A549 (cell line): ENCODE data around the gene MRAS. TPM values are rescaled to one million over a fixed set of nuclear protein-coding genes. Genes with fewer than 3 reads are reported as not detected.

Source experiments
- ATAC-seq, 2 experiments: fragments of 200-7000 bp in 1 of 2; fragments of >200 bp in 1 of 2; cut with Nextera tagmentation in 1 of 2; cut with Tn5 transposase in 1 of 2; 3 replicates each; pipeline versions ENCODE4 v1.8.0 to v1.9.1; 2018 to 2020; ENCODE audit warnings: mild to moderate bottlenecking in 1 of 2, moderate library complexity in 1 of 2
- CTCF ChIA-PET: fragments of 300-600 bp; sonication (Branson Sonifier 250); formaldehyde crosslinking; extraction: SDS; loops from one replicate; lab custom pipeline; 2021; ENCODE audit warnings: antibody characterized with exemption, inconsistent platforms; lab: Yijun Ruan, JAX
- POLR2A ChIA-PET: fragments of 350-600 bp; formaldehyde crosslinking; extraction: SDS; loops from one replicate; lab custom pipeline; 2021; ENCODE audit warnings: antibody characterized with exemption, inconsistent platforms; lab: Yijun Ruan, JAX
- DNase-seq, 2 experiments: peaks; one replicate each; pipeline versions ENCODE4 v3.0.0 to v3.0.0-alpha.2; 2011 to 2016; ENCODE audit warnings: low read depth in 1 of 2, low spot score in 1 of 2
- FAIRE-seq: peaks from 2 replicates; lab custom pipeline; 2011; peaks lifted over from hg19 to GRCh38; lab: Jason Lieb, UNC
- H3K27ac ChIP-seq, 2 experiments: fragments of >200 bp; sonication (Bioruptor Twin); formaldehyde crosslinking; 3 replicates each; pipeline ENCODE4 v1.5.1; 2016 to 2017
- H3K4me1 ChIP-seq: fragments of >200 bp; sonication (Bioruptor Twin); formaldehyde crosslinking; 3 replicates; pipeline ENCODE4 v1.6.1; 2016
- H3K4me2 ChIP-seq: fragments of >200 bp; sonication (Bioruptor Twin); formaldehyde crosslinking; 3 replicates; pipeline ENCODE4 v1.6.1; 2016
- H3K4me3 ChIP-seq: fragments of >200 bp; sonication (Bioruptor Twin); formaldehyde crosslinking; 3 replicates; pipeline ENCODE4 v1.5.1; 2016
- H3K9me3 ChIP-seq: fragments of >200 bp; sonication (Bioruptor Twin); formaldehyde crosslinking; 3 replicates; pipeline ENCODE4 v1.6.1; 2016
- ATOH8 ChIP-seq: fragments of 250-450 bp; sonication (Bioruptor Pico); IDR thresholded peaks from 2 replicates; pipeline ENCODE4 v1.5.0; 2020; ENCODE audit warnings: low read depth, mild to moderate bottlenecking, moderate library complexity
- BCL3 ChIP-seq: fragments of >200 bp; sonication (Bioruptor Twin); formaldehyde crosslinking; IDR thresholded peaks from 3 replicates; pipeline ENCODE4 v1.6.1; 2016
- CHD2 ChIP-seq: fragments of 150-350 bp; IDR thresholded peaks from 2 replicates; pipeline ENCODE4 v1.6.1; 2014; ENCODE audit warnings: low read length; ENCODE audit not compliant: partially characterized antibody
- EHF ChIP-seq: fragments of 250-450 bp; sonication (Bioruptor Pico); IDR thresholded peaks from 2 replicates; pipeline ENCODE4 v1.5.0; 2020; ENCODE audit warnings: mild to moderate bottlenecking
- EP300 ChIP-seq, 2 experiments: fragments of >200 bp; sonication (Bioruptor Twin); formaldehyde crosslinking; IDR thresholded peaks; 2 replicates in 1 of 2; 3 replicates in 1 of 2; pipeline ENCODE4 v1.6.1; 2016 to 2017
- HDAC2 ChIP-seq: fragments of 200-600 bp; sonication (generic); IDR thresholded peaks from 2 replicates; pipeline ENCODE4 v1.6.1; 2016
- HOXA7 ChIP-seq: fragments of 250-450 bp; sonication (Bioruptor Pico); IDR thresholded peaks from 2 replicates; pipeline ENCODE4 v1.5.0; 2020; ENCODE audit warnings: mild to moderate bottlenecking, moderate library complexity
- KDM5A ChIP-seq: fragments of 200-600 bp; sonication (generic); IDR thresholded peaks from 2 replicates; pipeline ENCODE4 v1.6.1; 2016; ENCODE audit warnings: antibody characterized with exemption, mild to moderate bottlenecking
- MAX ChIP-seq: IDR thresholded peaks from 2 replicates; pipeline ENCODE4 v1.6.1; 2012
- MAZ ChIP-seq: fragments of 150-350 bp; IDR thresholded peaks from 2 replicates; pipeline ENCODE4 v1.6.1; 2014; ENCODE audit warnings: antibody characterized with exemption, low read depth, low read length, borderline replicate concordance
- NPAS2 ChIP-seq: fragments of 250-450 bp; sonication (Bioruptor Pico); IDR thresholded peaks from 2 replicates; pipeline ENCODE4 v1.8.0; 2022; ENCODE audit warnings: mild to moderate bottlenecking, moderate library complexity, borderline replicate concordance
- POLR2AphosphoS2 ChIP-seq: conservative IDR thresholded peaks from 2 replicates; pipeline ENCODE4 v1.6.1; 2012; ENCODE audit warnings: low read length, improper control_type of control experiment, inconsistent platforms
- RAD21 ChIP-seq, 2 experiments: fragments of >200 bp in 1 of 2; sonication (Bioruptor Twin) in 1 of 2; formaldehyde crosslinking in 1 of 2; IDR thresholded peaks in 1 of 2; conservative IDR thresholded peaks in 1 of 2; 2 replicates in 1 of 2; 3 replicates in 1 of 2; pipeline ENCODE4 v1.6.1; 2012 to 2018; ENCODE audit warnings: inconsistent platforms in 1 of 2
- RARB ChIP-seq: fragments of 250-450 bp; sonication (Bioruptor Pico); IDR thresholded peaks from 2 replicates; pipeline ENCODE4 v1.8.0; 2021; ENCODE audit warnings: mild to moderate bottlenecking, moderate library complexity
- RFX5 ChIP-seq: fragments of 450-650 bp; IDR thresholded peaks from 2 replicates; pipeline ENCODE4 v1.7.1; 2014; ENCODE audit warnings: antibody characterized with exemption, mild to moderate bottlenecking, moderate library complexity
- SREBF2 ChIP-seq: fragments of 450-650 bp; IDR thresholded peaks from 2 replicates; pipeline ENCODE4 v1.6.1; 2014; ENCODE audit warnings: mild to moderate bottlenecking, moderate library complexity
- TP53 ChIP-seq: fragments of 250-450 bp; sonication (Bioruptor Pico); IDR thresholded peaks from 2 replicates; pipeline ENCODE4 v1.5.0; 2021; ENCODE audit warnings: mild to moderate bottlenecking, moderate library complexity
- ZSCAN20 ChIP-seq: fragments of 250-450 bp; sonication (Bioruptor Pico); IDR thresholded peaks from 2 replicates; pipeline ENCODE4 v1.8.0; 2022; ENCODE audit warnings: mild to moderate bottlenecking, moderate library complexity
- WGBS: methylation state at CpG from one replicate; pipeline ENCODE4 v1.1.6; 2017; ENCODE audit errors: missing lambda C conversion rate; 5-methylcytosine and 5-hydroxymethylcytosine counted together
- polyA plus RNA-seq, 4 experiments: library from polyadenylated mRNA; depleted of rRNA in 3 of 4; stranded (reverse); fragments of >200 nt; fragmentation: RNase III in 1 of 4; extraction: RNeasy Plus Mini Kit Qiagen cat#74134 plus additional on column Dnase treatment in 1 of 4; gene quantifications; 2 replicates in 3 of 4; 3 replicates in 1 of 4; pipeline ENCODE4 v1.2.3, GENCODE V29; 2011 to 2017
- TF ChIP-seq, protein P1 (sequence below): IDR thresholded peaks from 2 replicates; pipeline ENCODE4 v1.6.1; 2012; ENCODE audit warnings: low read depth, borderline replicate concordance

The MRAS gene
- polyA plus RNA-seq, 2 of the 4 experiments (the other 2 are of a cell fraction), result 11.2 to 15.0 TPM

- H3K4me3 ChIP-seq, result no peak overlapping the region
- peaks cover 27% of the 10 kb centered on the region for H3K4me1 ChIP-seq
- CTCF ChIA-PET, result interaction anchor here (1.2 kb wide), 1 partner anchor 19 kb away, joined by 4 read pairs; no protein-coding TSS in a partner anchor
- DNase-seq (no peak), FAIRE-seq (no peak), ATAC-seq (no peak)
- no peak overlapping the region for H3K4me2 ChIP-seq
- peaks cover 4% of the 10 kb centered on the region; the same call in 1 of the 3 replicates for H3K9me3 ChIP-seq
- no peak overlapping the region for H3K27ac ChIP-seq
- POLR2A ChIA-PET, result no interaction called here
- TF ChIP-seq RFX5 (no peak), SREBF2 (no peak), RAD21 (conservative IDR thresholded peaks at IDR 0.05 in 1 of 2, IDR thresholded peaks at IDR 0.05 in 1 of 2) (no peak)
- WGBS, result 90% methylated on average over 1 of the region's 6 CpGs
Observed at GRCh38 chr3:138437281-138437680, 88.9 kb downstream of the MRAS start.

DNA sequence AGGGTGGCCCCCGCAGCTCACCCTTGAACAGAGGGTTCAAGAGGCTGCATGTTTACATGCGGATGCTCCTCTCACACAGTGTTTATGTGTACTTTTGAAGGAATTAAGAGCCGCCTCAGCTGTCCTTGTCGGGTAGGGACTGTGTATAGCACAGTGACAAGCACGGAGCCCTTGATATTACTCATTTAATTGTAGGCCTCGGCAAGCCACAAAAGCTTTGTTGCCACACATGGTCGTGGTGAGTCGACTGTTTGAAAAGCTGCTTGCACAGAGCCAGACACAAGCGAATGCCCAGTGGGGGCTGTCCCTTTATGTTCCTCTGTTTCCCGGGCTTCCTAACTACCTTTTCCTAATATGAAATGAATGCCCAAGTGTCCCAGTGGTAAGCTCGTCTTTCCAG is 90.5 kb downstream of the MRAS start:
- ChIA-PET CTCF (interaction anchor here (0.7 to 3.1 kb wide), 2 partner anchors 21 to 24 kb away, joined by 3 to 18 read pairs; no protein-coding TSS in a partner anchor), POLR2A (no interaction called here)
- DNase-seq (no peak), FAIRE-seq (no peak), ATAC-seq (no peak)
- Histone ChIP-seq H3K4me1 (peaks cover 35% of the 10 kb centered on the region), H3K4me2 (no peak overlapping the region)
- WGBS, result 65% methylated on average over 11 of the region's 11 CpGs
- TF ChIP-seq HOXA7 (no peak), ZSCAN20 (no peak), MAX (no peak), BCL3 (no peak), CHD2 (no peak), EHF (no peak), POLR2AphosphoS2 (no peak), HDAC2 (no peak)
- TF ChIP-seq, all 56 proteins: peak for 0
- peaks cover 2% of the 10 kb centered on the region; the same call in 1 of the 3 replicates for H3K9me3 ChIP-seq
- H3K4me3 ChIP-seq, result no peak overlapping the region
- H3K27ac ChIP-seq, result no peak overlapping the region

- no peaks in the 10 kb centered on the region for H3K9me3 ChIP-seq
- ChIA-PET CTCF (interaction anchor here (1.1 to 3.1 kb wide), 3 partner anchors 22 to 108 kb away, joined by 3 to 18 read pairs (median 4); no protein-coding TSS in a partner anchor), POLR2A (no interaction called here)
- no peak overlapping the region for H3K4me3 ChIP-seq
- H3K4me1 ChIP-seq, result peaks cover 32% of the 10 kb centered on the region
- DNase-seq, result no peak
- no peak for TF ChIP-seq HDAC2
- TF ChIP-seq ATOH8 (CRISPR knock-in tag), result no peak
- no peak for TF ChIP-seq TP53
- TF ChIP-seq RARB (CRISPR knock-in tag), result no peak
- TF ChIP-seq EP300 (IDR thresholded peaks at IDR 0.05), result no peak
- TF ChIP-seq NPAS2 (CRISPR knock-in tag), result no peak
- no peak for TF ChIP-seq MAZ
- TF ChIP-seq, protein P1, sequence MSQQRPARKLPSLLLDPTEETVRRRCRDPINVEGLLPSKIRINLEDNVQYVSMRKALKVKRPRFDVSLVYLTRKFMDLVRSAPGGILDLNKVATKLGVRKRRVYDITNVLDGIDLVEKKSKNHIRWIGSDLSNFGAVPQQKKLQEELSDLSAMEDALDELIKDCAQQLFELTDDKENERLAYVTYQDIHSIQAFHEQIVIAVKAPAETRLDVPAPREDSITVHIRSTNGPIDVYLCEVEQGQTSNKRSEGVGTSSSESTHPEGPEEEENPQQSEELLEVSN, result no peak
- TF ChIP-seq KDM5A, result no peak
- H3K27ac ChIP-seq, result no peak overlapping the region
- no peak for FAIRE-seq
- WGBS, result 49% methylated on average over 4 of the region's 4 CpGs
- ATAC-seq, result no peak
- no peak overlapping the region for H3K4me2 ChIP-seq
Observed at GRCh38 chr3:138439646-138440045, 91.3 kb downstream of the MRAS start.
